ENCODE measurements around the gene SCN11A. TPM values are rescaled to one million over a fixed set of nuclear protein-coding genes. Genes with fewer than 3 reads are reported as not detected.
"Not testable (repeated sequence)": the region's sequence is repeated elsewhere in the genome, so short reads cannot be mapped to it uniquely, and the experiment has no call there.

The SCN11A gene
- total and polyA plus RNA-seq, 2 of the 13 experiments (the other 11 are each of a cell fraction or from before 2014, with no cell fraction given): 0.02 to 0.11 TPM

- TF ChIP-seq E2F2 (CRISPR knock-in tag; IDR thresholded peaks at IDR 0.05; ENCODE audit: borderline replicate concordance) (no peak), SSRP1 (CRISPR knock-in tag; IDR thresholded peaks at IDR 0.05) (no peak), CTCF (CRISPR knock-in tag; IDR thresholded peaks at IDR 0.05) (no peak), ZNF296 (CRISPR knock-in tag; conservative IDR thresholded peaks at IDR 0.05) (no peak), NR2C2 (CRISPR knock-in tag; IDR thresholded peaks at IDR 0.05; ENCODE audit: borderline replicate concordance) (no peak), ZNF782 (CRISPR knock-in tag; IDR thresholded peaks at IDR 0.05; ENCODE audit: borderline replicate concordance) (no peak)
These were observed 10.4 kb upstream of the SCN11A start (continued) for GRCh38 chr3:39062180-39062579.

GRCh38 chr3:39061228-39061627, 9.5 kb upstream of the SCN11A start:
- FAIRE-seq; H3K27ac ChIP-seq (ENCODE audit: extremely low read length, insufficient read depth, low read length); intact Hi-C loops (cut with micrococcal nuclease; ENCODE audit: unreplicated experiment); H3K4me3 ChIP-seq (replicated peaks in 1 of 3; ENCODE audit: insufficient read depth in 1 of 3, low read depth in 2 of 3, low read length in 3 of 3); in situ Hi-C loops (cut with HindIII; ENCODE audit: extremely low pct_ligation_motif_present, low pct_unique_long_range_greater_than_20kb); DNase-seq (ENCODE audit: low spot score); H2AFZ ChIP-seq (ENCODE audit: low read length); POLR2A ChIA-PET; H3K27me3 ChIP-seq (ENCODE audit: control insufficient read depth in 1 of 2, insufficient read depth in 2 of 2, low read length in 2 of 2); H3K4me2 ChIP-seq (ENCODE audit: low read depth, low read length); BruUV-seq (replicated peaks); CTCF ChIA-PET (ENCODE audit: low intra/inter-chr PET ratio, low total read pairs); H3K9ac ChIP-seq (ENCODE audit: insufficient read depth, low read depth, low read length); ATAC-seq; H3K9me3 ChIP-seq (ENCODE audit: low read length): not testable (repeated sequence)
- peaks cover 51% of the 10 kb centered on the region for H3K79me2 ChIP-seq (ENCODE audit: insufficient read depth, low read length)
- peaks cover 24% of the 10 kb centered on the region; the same call in 1 of the 2 replicates for H4K20me1 ChIP-seq (ENCODE audit: insufficient read depth, low read length)
- 100% methylated on average over 2 of the region's 2 CpGs for WGBS (ENCODE audit: low lambda C conversion rate)
- H3K36me3 ChIP-seq (replicated peaks in 1 of 2; ENCODE audit: control insufficient read depth in 1 of 2, insufficient read depth in 2 of 2, low read length in 2 of 2): peaks cover 0 to 13% of the 10 kb centered on the region in 2 experiments; a peak in 2 of 5 replicates
- peaks cover 12% of the 10 kb centered on the region for H3K4me1 ChIP-seq (ENCODE audit: insufficient read depth, low read length)
